Endometrial microvascular endothelial cells (primary cell): ENCODE measurements around the gene SLC14A1. TPM values are rescaled to one million over a fixed set of nuclear protein-coding genes. Genes with fewer than 3 reads are reported as not detected.

Source experiments
- in situ Hi-C: cut with HindIII; loops from 2 replicates; pipeline ENCODE4 v1.10.0; 2017; ENCODE audit warnings: low sequenced_read_pairs, low pct_unique_long_range_greater_than_20kb; ENCODE audit errors: inconsistent ontology term
- total RNA-seq: library from RNA; depleted of rRNA; stranded (reverse); fragments of >200 nt; gene quantifications from one replicate; pipeline ENCODE4 v1.2.3, GENCODE V29; 2015; ENCODE audit errors: inconsistent ontology term

SLC14A1 gene
- total RNA-seq, 1 donor from 2014 or later: not detected

GRCh38 chr18:45783097-45784075 lies 59.4 kb downstream of the SLC14A1 start:
- in situ Hi-C loops: no loop called here

- in situ Hi-C loops: no loop called here
These were observed 61.2 kb downstream of the SLC14A1 start for GRCh38 chr18:45785134-45785533.

GRCh38 chr18:45786941-45787340 lies 63.0 kb downstream of the SLC14A1 start:
- in situ Hi-C loops: no loop called here

- in situ Hi-C loops: no loop called here
These were observed 63.4 kb downstream of the SLC14A1 start for GRCh38 chr18:45787346-45787745.

GRCh38 chr18:45788861-45789260 lies 64.9 kb downstream of the SLC14A1 start:
- in situ Hi-C loops: no loop called here

- in situ Hi-C loops: no loop called here
These were observed 68.7 kb downstream of the SLC14A1 start for GRCh38 chr18:45792506-45793263.

- in situ Hi-C loops: no loop called here
These were observed 69.4 kb downstream of the SLC14A1 start for GRCh38 chr18:45793264-45793965.

GRCh38 chr18:45801416-45802004 lies 77.5 kb downstream of the SLC14A1 start:
- in situ Hi-C loops: no loop called here

Other genes starting within 250 kb of the SLC14A1 start
- gene SLC14A2, start 108.7 kb upstream of the SLC14A1 start, total RNA-seq: not detected
- gene SIGLEC15, start 101.5 kb downstream of the SLC14A1 start, total RNA-seq: 0.93 TPM
- gene EPG5, start 243.1 kb downstream of the SLC14A1 start, total RNA-seq: 21.0 TPM